ENCODE results near the gene THEM4. TPM values are rescaled to one million over a fixed set of nuclear protein-coding genes. Genes with fewer than 3 reads are reported as not detected.

THEM4 gene
- total and polyA plus RNA-seq, 4 experiments from 2014 or later = 105 to 122 (median 109) TPM

DNA sequence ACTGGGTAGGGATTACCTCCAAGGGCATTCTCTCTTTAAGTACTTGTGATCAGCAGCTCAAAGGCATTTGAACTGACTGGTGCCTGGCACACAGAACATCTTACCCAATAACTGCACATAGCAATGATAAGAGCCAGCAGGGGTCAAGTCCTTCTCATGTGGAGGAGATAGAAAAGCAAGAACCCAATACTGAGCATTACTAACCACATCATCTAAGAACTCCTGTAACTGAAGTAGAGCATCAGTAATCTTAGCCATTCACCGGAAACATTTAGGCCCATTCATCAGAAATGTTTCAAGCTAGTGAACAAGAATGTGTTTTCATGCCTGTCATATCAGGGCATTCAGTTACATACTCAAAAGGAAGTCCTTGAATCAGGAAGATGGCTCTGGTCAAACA is 33.6 kb upstream of the THEM4 start:
- Histone ChIP-seq H3K4me3 (ENCODE audit: low read length in 2 of 2) (no peak overlapping the region), H3K27me3 (ENCODE audit: insufficient read depth, low read length) (no peaks in the 10 kb centered on the region), H3K4me1 (ENCODE audit: insufficient read depth, low read length) (peaks cover 60% of the 10 kb centered on the region), H3K36me3 (ENCODE audit: insufficient read depth, low read length) (no peaks in the 10 kb centered on the region), H3K9me3 (ENCODE audit: control insufficient read depth in 1 of 2, low read length in 2 of 2) (no peaks in the 10 kb centered on the region), H3K27ac (ENCODE audit: low read depth, low read length) (no peak overlapping the region)
- Mint-ChIP-seq H3K27ac (peak overlapping the region; percentile 49 to 95 (median 81)), H3K9me3 (peaks cover 0 to 2% (median 0%) of the 10 kb centered on the region in 8 donors), H3K27me3 (no peaks in the 10 kb centered on the region), H3K4me3 (no peak overlapping the region), H3K4me1 (peaks cover 47 to 55% (median 49%) of the 10 kb centered on the region in 4 donors), H3K36me3 (peaks cover 0 to 3% of the 10 kb centered on the region in 2 donors)
- intact Hi-C loops (cut with micrococcal nuclease) = no loop called here
- CTCF ChIA-PET (ENCODE audit: partially characterized antibody) = no interaction called here
- POLR2A ChIA-PET (ENCODE audit: partially characterized antibody) = no interaction called here
- no peak for DNase-seq

- Mint-ChIP-seq H3K9me3 (peaks cover 0 to 2% (median 0%) of the 10 kb centered on the region in 8 donors), H3K4me3 (no peak overlapping the region), H3K4me1 (peaks cover 32 to 39% (median 34%) of the 10 kb centered on the region in 4 donors), H3K36me3 (peaks cover 0 to 3% of the 10 kb centered on the region in 2 donors), H3K27ac (peak overlapping the region; percentile 14 to 95 (median 64)), H3K27me3 (no peaks in the 10 kb centered on the region)
- H3K9me3 ChIP-seq (ENCODE audit: control insufficient read depth in 1 of 2, low read length in 2 of 2) = no peaks in the 10 kb centered on the region
- CTCF ChIA-PET (ENCODE audit: partially characterized antibody) = interaction anchor here (1.0 to 12.9 kb wide), 3 partner anchors 20 to 58 kb away, joined by 3 to 340 read pairs (median 10); partner anchors contain the start of gene S100A10
- H3K4me3 ChIP-seq (ENCODE audit: low read length in 2 of 2) = no peak overlapping the region
- DNase-seq = no peak
- H3K4me1 ChIP-seq (ENCODE audit: insufficient read depth, low read length) = peaks cover 44% of the 10 kb centered on the region
- intact Hi-C loops (cut with micrococcal nuclease) = loop anchor here (2.0 kb wide), 1 partner anchor 36 kb away; no protein-coding TSS in a partner anchor
- H3K27me3 ChIP-seq (ENCODE audit: insufficient read depth, low read length) = no peaks in the 10 kb centered on the region
- no peaks in the 10 kb centered on the region for H3K36me3 ChIP-seq (ENCODE audit: insufficient read depth, low read length)
- H3K27ac ChIP-seq (ENCODE audit: low read depth, low read length) = no peak overlapping the region
- POLR2A ChIA-PET (ENCODE audit: partially characterized antibody) = interaction anchor here (1.2 to 2.4 kb wide), 7 partner anchors 11 to 94 kb away, joined by 3 to 7 read pairs (median 5); partner anchors contain the start of gene S100A10
These were observed 31.2 kb upstream of the THEM4 start for GRCh38 chr1:151940541-151940940.

- intact Hi-C loops (cut with micrococcal nuclease) = loop anchor here (2.0 kb wide), 1 partner anchor 35 kb away; no protein-coding TSS in a partner anchor
These were observed 30.5 kb upstream of the THEM4 start for GRCh38 chr1:151939779-151940178.

DNA sequence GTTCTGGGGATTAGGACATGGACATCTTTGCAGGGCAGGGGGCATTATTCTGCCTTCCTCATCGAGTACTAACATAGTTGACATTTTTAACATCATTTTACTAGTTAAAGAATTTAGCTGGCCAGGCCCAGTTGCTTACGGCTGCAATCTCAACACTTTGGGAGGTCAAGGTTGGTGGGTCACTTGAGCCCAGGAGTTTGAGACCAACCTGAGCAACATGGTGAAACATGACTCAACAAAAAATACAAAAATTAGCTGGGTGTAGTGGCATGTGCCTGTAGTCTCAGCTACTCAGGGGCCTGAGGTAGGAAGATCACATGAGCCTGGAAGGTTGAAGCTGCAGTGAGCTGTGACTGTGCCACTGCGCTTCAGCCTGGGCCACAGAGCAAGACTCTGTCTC is 29.8 kb upstream of the THEM4 start:
- intact Hi-C loops (cut with micrococcal nuclease) = no loop called here
- POLR2A ChIA-PET (ENCODE audit: partially characterized antibody) = interaction anchor here (1.8 kb wide), 1 partner anchor 31 kb away, joined by 6 read pairs; no protein-coding TSS in a partner anchor

More at GRCh38 chr1:151939779-151940178, 30.5 kb upstream of the THEM4 start:
- peaks cover 36% of the 10 kb centered on the region for H3K4me1 ChIP-seq (ENCODE audit: insufficient read depth, low read length)
- DNase-seq = no peak
- peaks cover 25 to 31% (median 26%) of the 10 kb centered on the region in 4 donors for H3K4me1 Mint-ChIP-seq
- ChIA-PET POLR2A (ENCODE audit: partially characterized antibody) (interaction anchor here (1.8 to 2.4 kb wide), 2 partner anchors 28 to 31 kb away, joined by 6 to 7 read pairs; no protein-coding TSS in a partner anchor), CTCF (ENCODE audit: partially characterized antibody) (interaction anchor here (1.2 to 12.9 kb wide), 4 partner anchors 10 to 59 kb away, joined by 4 to 340 read pairs (median 8); partner anchors contain the start of gene S100A10)
- no peak overlapping the region for H3K4me3 Mint-ChIP-seq
- H3K27me3 Mint-ChIP-seq = peaks cover 0 to 4% of the 10 kb centered on the region in 2 donors
- H3K36me3 ChIP-seq (ENCODE audit: insufficient read depth, low read length) = no peaks in the 10 kb centered on the region
- no peaks in the 10 kb centered on the region for H3K9me3 ChIP-seq (ENCODE audit: control insufficient read depth in 1 of 2, low read length in 2 of 2)
- H3K36me3 Mint-ChIP-seq = peaks cover 0 to 3% of the 10 kb centered on the region in 2 donors
- H3K4me3 ChIP-seq (ENCODE audit: low read length in 2 of 2) = no peak overlapping the region
- no peaks in the 10 kb centered on the region for H3K27me3 ChIP-seq (ENCODE audit: insufficient read depth, low read length)
- no peak overlapping the region for H3K27ac ChIP-seq (ENCODE audit: low read depth, low read length)
- H3K9me3 Mint-ChIP-seq = peaks cover 0 to 2% (median 0%) of the 10 kb centered on the region in 8 donors
- peak overlapping the region in 1 of 7 donors; percentile 48 for H3K27ac Mint-ChIP-seq

GRCh38 chr1:151936653-151937052 is 27.3 kb upstream of the THEM4 start:
- peaks cover 0 to 4% of the 10 kb centered on the region in 2 donors for H3K27me3 Mint-ChIP-seq
- ChIA-PET CTCF (ENCODE audit: partially characterized antibody) (interaction anchor here (1.1 to 12.9 kb wide), 11 partner anchors 9 to 147 kb away, joined by 3 to 340 read pairs (median 6); partner anchors contain the start of gene S100A10), POLR2A (ENCODE audit: partially characterized antibody) (interaction anchor here (1.0 to 1.1 kb wide), 3 partner anchors 8 to 98 kb away, joined by 3 to 6 read pairs (median 4); no protein-coding TSS in a partner anchor)
- DNase-seq = no peak
- peaks cover 0 to 2% (median 0%) of the 10 kb centered on the region in 8 donors for H3K9me3 Mint-ChIP-seq
- Histone ChIP-seq H3K4me3 (ENCODE audit: low read length in 2 of 2) (no peak overlapping the region), H3K36me3 (ENCODE audit: insufficient read depth, low read length) (no peaks in the 10 kb centered on the region), H3K4me1 (ENCODE audit: insufficient read depth, low read length) (peaks cover 15% of the 10 kb centered on the region), H3K9me3 (ENCODE audit: control insufficient read depth in 1 of 2, low read length in 2 of 2) (no peaks in the 10 kb centered on the region), H3K27ac (ENCODE audit: low read depth, low read length) (no peak overlapping the region), H3K27me3 (ENCODE audit: insufficient read depth, low read length) (no peaks in the 10 kb centered on the region)
- H3K36me3 Mint-ChIP-seq = peaks cover 0 to 3% of the 10 kb centered on the region in 2 donors
- no peak overlapping the region for H3K4me3 Mint-ChIP-seq
- peaks cover 11 to 21% (median 12%) of the 10 kb centered on the region in 4 donors for H3K4me1 Mint-ChIP-seq
- intact Hi-C loops (cut with micrococcal nuclease) = no loop called here
- peak overlapping the region in 2 of 7 donors; percentile 21 to 29 for H3K27ac Mint-ChIP-seq

More for the DNA sequence above, 29.8 kb upstream of the THEM4 start:
- Histone ChIP-seq H3K4me3 (ENCODE audit: low read length in 2 of 2) (no peak overlapping the region), H3K36me3 (ENCODE audit: insufficient read depth, low read length) (no peaks in the 10 kb centered on the region), H3K9me3 (ENCODE audit: control insufficient read depth in 1 of 2, low read length in 2 of 2) (no peaks in the 10 kb centered on the region), H3K27me3 (ENCODE audit: insufficient read depth, low read length) (no peaks in the 10 kb centered on the region), H3K27ac (ENCODE audit: low read depth, low read length) (no peak overlapping the region), H3K4me1 (ENCODE audit: insufficient read depth, low read length) (peaks cover 30% of the 10 kb centered on the region)
- Mint-ChIP-seq H3K4me1 (peaks cover 19 to 27% (median 21%) of the 10 kb centered on the region in 4 donors), H3K27me3 (peaks cover 0 to 4% of the 10 kb centered on the region in 2 donors), H3K36me3 (peaks cover 0 to 3% of the 10 kb centered on the region in 2 donors), H3K9me3 (peaks cover 0 to 2% (median 0%) of the 10 kb centered on the region in 8 donors), H3K27ac (peak overlapping the region in 1 of 7 donors; percentile 8), H3K4me3 (no peak overlapping the region)
- CTCF ChIA-PET (ENCODE audit: partially characterized antibody) = interaction anchor here (1.2 to 12.9 kb wide), 4 partner anchors 9 to 59 kb away, joined by 4 to 340 read pairs (median 8); partner anchors contain the start of gene S100A10
- no peak for DNase-seq

- POLR2A ChIA-PET (ENCODE audit: partially characterized antibody) = interaction anchor here (0.6 to 1.1 kb wide), 6 partner anchors 9 to 99 kb away, joined by 3 to 6 read pairs (median 4); no protein-coding TSS in a partner anchor
- H3K4me3 Mint-ChIP-seq = no peak overlapping the region
These were observed 26.7 kb upstream of the THEM4 start for GRCh38 chr1:151935894-151936602.

More at GRCh38 chr1:151935894-151936602, 26.7 kb upstream of the THEM4 start:
- intact Hi-C loops (cut with micrococcal nuclease) = no loop called here
- Mint-ChIP-seq H3K4me1 (peaks cover 5 to 16% (median 6%) of the 10 kb centered on the region in 4 donors), H3K36me3 (no peaks in the 10 kb centered on the region), H3K27me3 (peaks cover 0 to 4% of the 10 kb centered on the region in 2 donors), H3K9me3 (no peaks in the 10 kb centered on the region), H3K27ac (no peak overlapping the region)
- H3K27me3 ChIP-seq (ENCODE audit: insufficient read depth, low read length) = no peaks in the 10 kb centered on the region
- H3K4me1 ChIP-seq (ENCODE audit: insufficient read depth, low read length) = peaks cover 9% of the 10 kb centered on the region
- no peak overlapping the region for H3K4me3 ChIP-seq (ENCODE audit: low read length in 2 of 2)
- no peak overlapping the region for H3K27ac ChIP-seq (ENCODE audit: low read depth, low read length)
- DNase-seq = no peak
- CTCF ChIA-PET (ENCODE audit: partially characterized antibody) = interaction anchor here (0.7 to 12.9 kb wide), 14 partner anchors 8 to 147 kb away, joined by 3 to 340 read pairs (median 4); partner anchors contain the start of gene S100A10
- H3K36me3 ChIP-seq (ENCODE audit: insufficient read depth, low read length) = no peaks in the 10 kb centered on the region
- no peaks in the 10 kb centered on the region for H3K9me3 ChIP-seq (ENCODE audit: control insufficient read depth in 1 of 2, low read length in 2 of 2)
